GM23248 (cell line): ENCODE measurements around the gene ERI3.

Experiments
- EZH2 ChIP-seq: fragments of 200-600 bp; sonication (generic); IDR thresholded peaks from 2 replicates; pipeline ENCODE4 v1.6.1; 2018; ENCODE audit warnings: antibody characterized with exemption, mild to moderate bottlenecking; ENCODE audit not compliant: insufficient read depth, poor library complexity, severe bottlenecking
- EZH2phosphoT487 ChIP-seq: fragments of 200-600 bp; sonication (generic); IDR thresholded peaks from 2 replicates; pipeline ENCODE4 v1.6.1; 2018; ENCODE audit warnings: antibody characterized with exemption, moderate library complexity, mild to moderate bottlenecking, low read depth; ENCODE audit not compliant: insufficient read depth

GRCh38 chr1:44388551-44388950 is 33.5 kb upstream of the ERI3 start:
- TF ChIP-seq EZH2, result no peak
- TF ChIP-seq EZH2phosphoT487, result no peak
